Keratinocyte (primary cell): Measurements from ENCODE around the gene RNLS.

Experiments used
- EZH2 ChIP-seq: IDR thresholded peaks from one replicate; pipeline ENCODE4 v1.6.1; 2012; ENCODE audit warnings: inconsistent platforms, mild to moderate bottlenecking, low read length, moderate library complexity
- TF ChIP-seq, protein P1 (sequence below), 3 experiments: IDR thresholded peaks in 1 of 3; conservative IDR thresholded peaks in 1 of 3; optimal IDR thresholded peaks in 1 of 3; 2 replicates in 2 of 3; 3 replicates in 1 of 3; pipeline versions ENCODE3 to v1.5.1; 2011; ENCODE audit warnings: low read length in 3 of 3, mild to moderate bottlenecking in 3 of 3, moderate library complexity in 2 of 3, control low read depth in 1 of 3, inconsistent platforms in 1 of 3; ENCODE audit not compliant: insufficient read depth in 2 of 3; ENCODE audit errors: extremely low read depth in 1 of 3

DNA sequence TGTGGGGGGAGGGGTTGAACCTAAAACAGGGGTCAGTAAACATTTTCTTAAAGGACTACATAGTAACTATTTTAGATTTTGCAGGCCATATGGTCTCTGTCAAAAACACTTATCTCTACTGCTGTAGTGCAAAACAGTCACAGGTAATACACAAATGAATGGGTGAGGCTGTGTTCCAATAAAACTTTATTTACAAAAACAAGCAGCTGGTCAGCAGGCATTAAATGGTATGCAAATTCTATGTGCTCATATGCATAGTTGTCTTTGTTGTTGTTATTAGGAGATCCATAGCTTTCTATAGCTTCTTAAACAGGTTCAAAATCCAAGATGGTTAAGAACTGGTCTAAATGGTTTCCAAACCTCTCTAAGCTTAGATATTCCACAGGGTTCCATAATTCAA, 302.6 kb downstream of the RNLS start:
- TF ChIP-seq, protein P1, sequence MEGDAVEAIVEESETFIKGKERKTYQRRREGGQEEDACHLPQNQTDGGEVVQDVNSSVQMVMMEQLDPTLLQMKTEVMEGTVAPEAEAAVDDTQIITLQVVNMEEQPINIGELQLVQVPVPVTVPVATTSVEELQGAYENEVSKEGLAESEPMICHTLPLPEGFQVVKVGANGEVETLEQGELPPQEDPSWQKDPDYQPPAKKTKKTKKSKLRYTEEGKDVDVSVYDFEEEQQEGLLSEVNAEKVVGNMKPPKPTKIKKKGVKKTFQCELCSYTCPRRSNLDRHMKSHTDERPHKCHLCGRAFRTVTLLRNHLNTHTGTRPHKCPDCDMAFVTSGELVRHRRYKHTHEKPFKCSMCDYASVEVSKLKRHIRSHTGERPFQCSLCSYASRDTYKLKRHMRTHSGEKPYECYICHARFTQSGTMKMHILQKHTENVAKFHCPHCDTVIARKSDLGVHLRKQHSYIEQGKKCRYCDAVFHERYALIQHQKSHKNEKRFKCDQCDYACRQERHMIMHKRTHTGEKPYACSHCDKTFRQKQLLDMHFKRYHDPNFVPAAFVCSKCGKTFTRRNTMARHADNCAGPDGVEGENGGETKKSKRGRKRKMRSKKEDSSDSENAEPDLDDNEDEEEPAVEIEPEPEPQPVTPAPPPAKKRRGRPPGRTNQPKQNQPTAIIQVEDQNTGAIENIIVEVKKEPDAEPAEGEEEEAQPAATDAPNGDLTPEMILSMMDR (optimal IDR thresholded peaks at IDR 0.05 in 1 of 3, IDR thresholded peaks at IDR 0.05 in 1 of 3, conservative IDR thresholded peaks at IDR 0.05 in 1 of 3; ENCODE audit: extremely low read depth in 1 of 3, insufficient read depth in 2 of 3, low read length in 3 of 3) = no peak
- no peak for TF ChIP-seq EZH2
